Activated effector memory CD4-positive, alpha-beta T cell treated with Interleukin-2 at 50 U/mL for 16 hours (primary cell): ENCODE results near the gene NKD1.
"Not testable (repeated sequence)": the region's sequence is repeated elsewhere in the genome, so short reads cannot be mapped to it uniquely, and the experiment has no call there.

Source experiments
- DNase-seq: peaks from one replicate; pipeline ENCODE4 v3.0.0-alpha.2; 2020

The NKD1 gene

GRCh38 chr16:50560903-50561863 lies 13.0 kb downstream of the NKD1 start:
- no peak for DNase-seq

- DNase-seq = no peak
These were observed 14.5 kb downstream of the NKD1 start for GRCh38 chr16:50562657-50563056.

GRCh38 chr16:50563989-50564388 lies 15.8 kb downstream of the NKD1 start:
- DNase-seq = no peak

DNA sequence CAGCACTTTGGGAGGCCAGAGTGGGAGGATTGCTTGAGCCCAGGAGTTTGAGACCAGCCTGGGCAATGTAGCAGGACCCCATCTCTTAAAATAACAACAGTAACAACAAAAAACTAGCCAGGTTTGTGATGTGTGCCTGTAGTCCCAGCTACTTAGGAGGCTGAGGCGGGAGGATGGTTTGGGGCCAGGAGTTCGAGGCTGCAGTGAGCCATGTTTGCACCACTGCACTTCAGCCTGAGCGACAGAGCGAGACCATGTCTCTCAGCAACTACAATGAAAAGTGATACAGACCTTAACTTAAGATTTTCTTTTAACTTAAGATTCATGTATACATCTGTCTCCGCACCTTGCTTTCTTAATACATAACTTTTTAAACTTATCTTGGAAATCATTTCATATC lies 17.2 kb downstream of the NKD1 start:
- no peak for DNase-seq

DNA sequence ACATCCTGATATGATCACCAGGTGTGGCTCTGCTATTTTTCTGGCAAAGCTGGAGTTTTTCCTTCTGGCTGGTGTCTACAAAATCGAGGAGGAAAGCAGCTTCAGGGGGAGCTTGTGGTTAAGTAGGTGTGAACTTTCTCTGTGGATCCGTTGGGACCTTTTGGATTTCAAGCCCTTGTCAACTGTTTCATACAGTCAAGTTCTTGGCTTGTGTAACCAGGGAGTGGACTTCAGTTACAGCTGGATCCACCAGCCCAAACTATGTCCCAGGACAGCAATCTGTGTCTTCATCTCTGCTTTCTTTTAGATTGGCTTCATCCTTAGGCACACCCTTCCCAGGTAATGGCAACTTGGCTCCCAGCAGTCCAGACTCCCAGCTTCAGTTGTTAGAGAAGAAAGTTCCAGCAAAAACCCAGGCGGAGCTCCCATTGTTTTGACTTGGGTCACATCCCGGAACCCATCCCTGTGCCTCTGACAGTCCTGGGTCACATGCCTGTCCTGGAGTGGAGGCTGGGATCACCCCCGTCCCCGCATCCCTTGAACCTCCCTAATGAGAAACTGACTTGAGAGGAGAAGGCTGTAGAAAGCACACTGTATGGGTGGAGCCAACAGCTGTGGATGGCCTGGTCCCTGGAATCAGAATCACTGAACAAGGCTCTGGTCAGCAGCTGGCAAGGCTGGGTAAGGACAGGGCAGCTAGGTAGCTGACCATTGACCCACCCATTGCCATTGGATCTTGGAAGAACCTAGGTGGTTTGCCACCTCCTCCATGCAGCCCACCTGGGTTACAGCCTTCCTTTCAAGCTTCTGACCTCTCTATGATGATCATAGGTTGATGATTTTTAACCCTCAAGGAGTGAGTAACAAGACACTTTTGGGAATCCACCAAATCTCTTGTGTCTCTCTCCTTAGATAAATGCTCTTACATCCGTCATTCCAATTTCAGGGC lies 18.1 kb downstream of the NKD1 start:
- no peak for DNase-seq

DNA sequence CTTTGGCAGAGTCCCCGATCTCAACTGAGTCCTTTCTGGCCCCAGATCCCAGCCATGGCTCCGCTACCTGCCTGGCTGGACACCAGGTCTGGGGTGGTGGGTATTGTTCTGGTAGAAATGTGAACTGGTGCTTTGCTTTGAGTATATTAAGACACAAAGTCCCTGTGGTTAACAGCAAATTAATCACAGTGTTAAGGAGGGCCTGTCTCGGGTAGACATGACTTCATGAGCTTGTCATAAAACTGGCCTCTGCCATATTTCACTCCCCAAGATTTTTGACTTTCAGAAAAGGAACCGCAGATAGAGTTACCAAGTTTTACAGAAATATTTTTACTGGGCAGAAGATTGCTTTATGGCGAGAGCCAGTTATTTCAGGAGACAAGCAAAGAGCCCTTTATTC lies 19.5 kb downstream of the NKD1 start:
- no peak for DNase-seq

DNA sequence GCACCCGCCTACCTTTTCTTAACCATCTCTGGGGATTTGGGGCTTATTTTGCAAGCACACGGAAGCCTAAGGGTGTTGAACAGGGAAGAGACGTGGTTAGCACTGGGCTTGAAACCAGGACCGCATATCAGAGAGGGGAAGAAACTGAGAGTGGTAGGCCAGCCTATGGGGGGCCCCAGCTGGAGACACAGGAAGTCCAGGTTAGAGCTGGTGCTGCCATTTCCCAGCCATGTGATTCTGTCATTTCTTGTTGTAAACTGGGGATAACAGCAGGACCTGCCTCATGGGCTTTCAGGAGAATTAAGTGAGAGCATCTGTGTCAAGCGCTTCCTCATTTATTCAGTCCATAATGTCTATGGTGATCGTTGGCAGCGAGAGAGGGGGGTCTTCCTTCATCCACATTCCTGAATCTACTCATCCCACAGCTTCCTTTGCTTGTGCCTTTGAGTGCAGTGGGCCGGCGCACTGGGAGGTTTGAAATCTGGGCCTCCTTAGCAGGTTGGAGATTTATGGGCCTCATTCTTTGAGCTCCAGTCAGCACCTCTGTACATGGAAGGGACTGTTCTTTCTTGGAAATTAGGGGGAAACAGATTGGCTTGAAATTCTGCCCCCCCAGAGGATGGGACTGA lies 20.1 kb downstream of the NKD1 start:
- DNase-seq = no peak

DNA sequence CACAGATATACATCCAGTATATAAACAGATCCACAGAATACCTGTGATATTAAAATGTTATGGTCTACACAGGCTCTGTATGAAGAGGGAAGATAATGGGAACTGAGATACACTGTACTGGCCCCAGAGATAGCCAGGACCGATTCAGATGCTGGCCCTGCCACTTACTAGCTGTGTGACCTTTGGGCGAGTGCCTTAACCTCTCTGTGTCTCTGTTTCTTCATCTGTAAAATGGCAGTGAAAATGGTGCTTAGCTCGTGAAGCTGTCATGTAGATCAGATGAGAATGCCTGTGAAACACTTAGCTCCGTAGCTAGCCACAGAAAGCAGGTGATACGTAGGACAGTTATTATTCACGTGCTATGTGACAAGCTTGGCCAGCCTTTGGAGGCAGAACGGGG lies 22.2 kb downstream of the NKD1 start:
- DNase-seq = no peak

- DNase-seq = no peak
These were observed 22.8 kb downstream of the NKD1 start for GRCh38 chr16:50570808-50571598.

DNA sequence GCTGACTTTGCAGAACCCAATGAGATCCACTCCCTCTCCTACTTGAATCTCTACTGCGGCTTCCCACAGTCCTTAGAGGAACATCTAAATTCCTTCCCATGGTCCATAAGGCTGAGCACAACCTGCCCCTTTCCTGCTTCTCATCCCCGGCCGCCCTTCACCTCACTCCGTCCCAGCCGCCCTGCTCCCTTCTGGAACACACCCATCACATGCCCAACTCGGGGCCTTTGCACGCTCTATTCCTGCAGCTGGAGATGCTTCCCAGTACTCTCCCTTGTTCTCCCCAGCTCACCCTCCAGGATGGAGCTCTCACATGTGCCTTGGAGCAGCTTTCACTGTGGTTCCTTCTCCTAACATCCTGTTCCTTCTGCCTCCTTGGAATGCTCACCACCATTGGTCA lies 23.6 kb downstream of the NKD1 start:
- no peak for DNase-seq

DNA sequence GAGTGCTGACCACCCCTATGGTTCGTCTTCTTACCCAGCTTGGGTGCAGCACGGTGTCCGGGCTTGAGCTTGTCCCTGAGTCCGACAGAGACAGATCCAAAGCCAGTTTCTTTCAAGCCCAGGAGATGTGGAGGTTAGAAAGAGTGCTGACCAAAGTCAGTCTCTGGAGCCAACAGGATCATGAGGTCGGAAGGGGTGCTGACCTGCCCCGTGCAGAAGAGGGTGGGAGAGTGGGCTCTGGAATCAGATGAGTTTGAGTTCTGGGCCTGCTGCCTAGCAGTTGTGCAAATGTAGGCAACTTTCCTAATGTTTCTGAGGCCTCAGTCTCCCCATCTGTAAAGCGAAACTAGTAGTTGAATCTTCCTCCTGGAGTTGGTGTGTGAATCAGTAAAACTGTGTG lies 24.5 kb downstream of the NKD1 start:
- no peak for DNase-seq

DNA sequence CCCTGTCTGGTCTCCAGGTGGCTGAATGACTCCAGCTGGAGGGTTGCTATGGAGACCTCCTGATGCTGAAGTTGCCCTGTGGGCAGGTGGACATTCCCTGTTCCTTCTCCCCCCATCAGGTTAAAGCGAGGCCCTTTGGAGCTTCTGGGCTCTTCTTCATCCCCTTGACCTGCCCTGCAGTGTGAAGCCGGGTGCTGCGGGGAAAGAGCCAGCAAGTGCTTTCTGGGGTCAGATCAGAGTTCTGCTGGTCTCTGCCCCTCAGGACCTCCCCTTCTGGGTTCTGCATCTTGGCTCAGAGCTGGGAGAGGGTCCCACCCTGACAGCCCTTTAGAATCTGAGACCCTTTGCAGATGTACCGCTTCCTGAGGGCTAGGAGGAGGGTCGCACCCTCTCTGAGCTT lies 25.1 kb downstream of the NKD1 start:
- no peak for DNase-seq

- DNase-seq = no peak
These were observed 25.9 kb downstream of the NKD1 start for GRCh38 chr16:50573947-50574744.

DNA sequence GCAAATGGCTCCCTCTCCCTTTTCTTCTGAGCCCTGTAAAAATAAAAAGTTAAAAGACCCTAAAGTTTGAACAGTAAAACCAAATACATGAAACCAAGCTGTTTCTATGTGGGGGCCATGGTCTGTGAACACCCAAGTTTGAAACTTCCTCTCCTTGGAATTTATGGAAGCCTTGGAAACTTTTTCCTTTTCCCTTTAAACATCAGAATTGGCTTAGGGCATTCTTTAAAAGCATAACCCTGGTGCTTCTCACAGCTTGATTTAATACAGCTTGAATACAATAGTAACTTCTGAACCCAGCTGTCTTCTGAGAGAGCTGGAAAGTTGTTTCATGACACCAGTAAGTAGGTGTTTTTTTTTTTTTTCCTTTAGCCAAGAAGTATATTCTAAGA lies 26.5 kb downstream of the NKD1 start:
- no peak for DNase-seq

GRCh38 chr16:50575743-50576142 lies 27.5 kb downstream of the NKD1 start:
- no peak for DNase-seq

DNA sequence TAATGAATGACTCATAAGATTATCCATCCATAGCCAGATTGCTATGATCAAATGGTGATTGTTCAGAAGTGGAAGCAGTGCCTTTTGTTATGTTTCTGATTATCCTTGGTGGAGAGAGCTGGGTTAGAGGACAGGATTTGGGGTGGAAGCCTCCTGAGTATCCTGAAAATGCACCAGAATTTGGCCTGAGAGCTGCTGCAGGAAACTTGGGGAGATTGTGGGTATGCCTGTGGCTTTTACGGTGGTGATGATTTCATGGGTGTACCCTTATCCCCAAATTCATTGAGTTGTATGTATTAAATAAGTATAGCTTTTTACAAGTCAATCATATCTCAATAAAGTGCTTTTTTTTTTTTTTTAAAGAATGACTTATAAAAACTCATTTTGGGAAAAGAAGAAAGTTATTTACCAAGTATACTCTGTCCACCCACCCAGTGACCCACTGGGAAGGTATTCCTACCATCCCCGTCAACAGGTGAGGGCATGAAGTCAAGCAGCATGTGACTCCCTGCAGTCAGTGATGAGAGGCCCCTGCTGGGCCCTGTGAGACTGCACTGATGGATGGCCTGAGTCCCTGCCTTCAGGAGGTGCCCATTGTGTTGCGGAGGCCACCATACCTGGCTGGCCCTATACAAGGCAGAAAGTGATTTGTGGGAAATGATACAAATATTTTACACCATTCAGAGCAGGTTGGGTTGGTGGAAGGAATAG lies 28.4 kb downstream of the NKD1 start:
- DNase-seq = no peak

DNA sequence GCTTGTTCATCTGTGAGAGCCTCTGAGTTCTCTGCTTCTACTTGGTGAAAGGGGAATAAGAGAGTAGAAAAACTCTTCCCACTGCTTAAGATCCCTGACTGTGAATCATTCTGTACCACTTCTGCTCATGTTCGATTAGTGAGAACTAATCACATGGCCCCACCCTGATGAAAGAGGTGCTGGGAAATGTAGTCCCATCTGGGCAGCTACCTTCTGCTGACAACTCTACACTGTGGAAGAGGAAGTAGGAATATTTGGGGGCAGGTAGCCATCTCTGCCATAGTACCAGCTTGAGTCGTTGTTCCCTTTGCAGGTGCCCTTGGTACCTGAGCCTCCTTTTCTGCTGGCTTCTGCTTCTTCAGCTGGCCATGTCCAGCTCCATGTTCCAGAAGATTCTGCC lies 29.9 kb downstream of the NKD1 start:
- DNase-seq = no peak

GRCh38 chr16:50579373-50579772 lies 31.2 kb downstream of the NKD1 start:
- not testable (repeated sequence) for DNase-seq

DNA sequence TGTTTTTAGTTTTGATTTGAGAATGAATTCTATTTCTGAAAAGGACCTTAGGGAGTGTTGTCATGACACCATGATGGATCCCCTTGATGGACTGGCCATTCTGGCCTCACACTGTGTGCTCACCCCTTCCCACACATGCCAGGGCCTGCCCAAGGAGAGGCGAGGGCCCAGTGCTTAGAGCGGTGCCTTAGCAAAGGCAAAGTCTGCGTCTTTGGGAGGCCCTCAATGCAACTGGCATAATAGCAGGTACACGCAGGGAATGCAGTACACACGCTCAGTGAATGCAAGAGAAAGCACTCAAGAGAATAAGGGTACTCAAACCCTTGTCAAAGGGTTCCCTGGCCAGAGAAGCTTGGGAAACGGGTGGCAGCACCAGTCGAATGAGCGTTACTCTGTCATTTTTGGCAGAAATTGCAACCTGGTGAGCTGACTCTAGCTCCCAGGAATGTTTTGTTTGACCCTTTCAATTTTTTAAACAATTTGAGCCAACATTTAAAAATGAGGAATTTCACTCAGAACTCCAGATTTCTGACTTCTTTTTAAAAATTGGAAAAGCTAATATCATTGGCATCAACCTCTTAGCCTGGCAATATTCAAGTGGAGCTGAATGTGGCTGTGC lies 32.1 kb downstream of the NKD1 start:
- DNase-seq = no peak

DNA sequence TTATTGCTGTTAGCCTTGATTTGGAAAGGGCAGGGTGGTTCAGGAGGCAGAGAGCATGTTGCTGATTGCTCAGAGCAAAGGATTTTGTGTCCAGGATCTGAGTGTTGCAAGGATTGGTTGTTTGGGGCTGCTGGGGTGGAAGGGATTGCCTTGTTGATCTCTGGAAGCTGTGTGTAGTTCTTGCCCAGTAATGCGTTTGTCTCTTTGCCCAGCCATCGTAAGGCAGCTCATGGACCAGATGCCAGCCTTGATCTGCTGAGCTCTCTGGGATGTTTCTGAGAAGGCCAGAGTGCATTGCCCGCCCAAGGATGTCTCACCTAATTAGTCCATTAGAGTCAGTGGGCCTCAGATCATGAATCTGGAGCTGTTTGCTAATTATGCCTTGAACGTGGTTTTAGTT lies 33.6 kb downstream of the NKD1 start:
- no peak for DNase-seq
